Caco-2 (cell line): ENCODE measurements around the gene IGDCC3. TPM values are rescaled to one million over a fixed set of nuclear protein-coding genes. Genes with fewer than 3 reads are reported as not detected.

ENCODE experiments used
- BruUV-seq: library from RNA; stranded (reverse); fragments of 400-500 nt; replicated peaks from 2 replicates; lab custom pipeline; 2021; lab: Mats Ljungman, UMichigan
- CTCF ChIA-PET: fragments of 300-600 bp; sonication (Branson Sonifier 250); formaldehyde crosslinking; loops from one replicate; lab custom pipeline; 2022; ENCODE audit warnings: antibody characterized with exemption; lab: Charles Lee
- POLR2A ChIA-PET: fragments of 300-600 bp; sonication (Branson Sonifier 250); formaldehyde crosslinking; loops from one replicate; lab custom pipeline; 2022; ENCODE audit warnings: antibody characterized with exemption; lab: Charles Lee
- DNase-seq, 2 experiments: peaks; one replicate each; pipeline versions ENCODE4 v3.0.0 to v3.0.0-alpha.2; 2020 to 2022
- H3K27me3 ChIP-seq: replicated peaks from 2 replicates; pipeline ENCODE4 v1.6.0; 2011; ENCODE audit warnings: low read length; ENCODE audit not compliant: control insufficient read depth, insufficient read depth
- H3K36me3 ChIP-seq: 2 replicates; pipeline ENCODE4 v1.5.1; 2011; ENCODE audit warnings: low read length; ENCODE audit not compliant: control insufficient read depth, insufficient read depth
- H3K4me1 ChIP-seq: fragments of 250-450 bp; sonication (Bioruptor Pico); 2 replicates; pipeline ENCODE4 v1.5.1; 2020; ENCODE audit warnings: mild to moderate bottlenecking
- H3K4me3 ChIP-seq: 2 replicates; pipeline ENCODE4 v1.5.1; 2011; ENCODE audit warnings: low read depth, mild to moderate bottlenecking, control low read depth, low read length
- H3K9me3 ChIP-seq: fragments of 250-450 bp; sonication (Bioruptor Pico); 2 replicates; pipeline ENCODE4 v1.5.1; 2020; ENCODE audit warnings: mild to moderate bottlenecking, moderate library complexity
- H3K27ac Mint-ChIP-seq: one replicate; pipeline ENCODE4 v1.8.0; 2022; ENCODE audit warnings: mixed read lengths; ENCODE audit not compliant: unreplicated experiment
- H3K27me3 Mint-ChIP-seq: one replicate; pipeline ENCODE4 v1.8.0; 2022; ENCODE audit warnings: mixed read lengths; ENCODE audit not compliant: insufficient read depth, unreplicated experiment
- H3K36me3 Mint-ChIP-seq: one replicate; pipeline ENCODE4 v1.8.0; 2022; ENCODE audit warnings: mild to moderate bottlenecking, mixed read lengths; ENCODE audit not compliant: insufficient read depth, unreplicated experiment
- H3K4me1 Mint-ChIP-seq: one replicate; pipeline ENCODE4 v1.8.0; 2022; ENCODE audit warnings: low read depth, mixed read lengths; ENCODE audit not compliant: unreplicated experiment
- H3K4me3 Mint-ChIP-seq: one replicate; pipeline ENCODE4 v1.8.0; 2022; ENCODE audit warnings: mild to moderate bottlenecking, moderate library complexity, mixed read lengths; ENCODE audit not compliant: unreplicated experiment
- H3K9me3 Mint-ChIP-seq: one replicate; pipeline ENCODE4 v1.8.0; 2022; ENCODE audit warnings: mixed read lengths; ENCODE audit not compliant: unreplicated experiment
- intact Hi-C: fragments of 100-400 bp; cut with micrococcal nuclease; formaldehyde crosslinking; loops from one replicate; pipeline ENCODE4 v1.10.0; 2022; ENCODE audit not compliant: unreplicated experiment
- total RNA-seq: library from RNA; stranded (reverse); gene quantifications from 2 replicates; pipeline ENCODE4 v1.2.3, GENCODE V29; 2022
- TF ChIP-seq, protein P1 (sequence below), 2 experiments: fragments of 200-600 bp in 1 of 2; IDR thresholded peaks; 1 replicate in 1 of 2; 2 replicates in 1 of 2; pipeline versions ENCODE4 v1.5.1 to v1.8.0; 2011 to 2022; ENCODE audit warnings: antibody characterized with exemption in 1 of 2, control low read depth in 1 of 2, inconsistent platforms in 1 of 2, low read depth in 1 of 2, low read length in 1 of 2, mild to moderate bottlenecking in 1 of 2, moderate library complexity in 1 of 2; ENCODE audit not compliant: insufficient read depth in 1 of 2, severe bottlenecking in 1 of 2, unreplicated experiment in 1 of 2

IGDCC3 gene
- total RNA-seq, 1 experiment from 2014 or later: 51.2 TPM

DNA sequence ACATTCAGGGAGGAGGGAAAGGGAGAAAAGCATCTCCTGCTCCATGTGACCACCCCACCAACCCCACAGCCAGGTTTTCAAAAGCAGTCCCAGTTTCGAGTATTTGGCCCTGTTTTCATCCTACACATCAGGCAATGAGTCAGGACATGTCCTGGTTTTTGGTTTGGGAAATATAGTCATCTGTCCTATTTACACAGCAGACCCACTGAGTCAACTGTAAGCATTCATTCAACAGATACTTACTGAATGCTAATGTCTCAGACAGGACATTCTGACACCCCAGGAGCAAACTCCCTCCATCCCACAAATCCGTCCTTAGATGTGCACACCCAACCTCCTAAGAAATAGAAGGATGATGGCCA, 32.9 kb downstream of the IGDCC3 start:
- Histone ChIP-seq H3K9me3 (no peaks in the 10 kb centered on the region), H3K36me3 (no peaks in the 10 kb centered on the region; the same call in 1 of the 2 replicates), H3K4me3 (no peak overlapping the region), H3K4me1 (peaks cover 9% of the 10 kb centered on the region), H3K27me3 (no peaks in the 10 kb centered on the region)
- BruUV-seq: no TSS peak
- DNase-seq: no peak
- intact Hi-C loops: no loop called here
- ChIA-PET CTCF (no interaction called here), POLR2A (no interaction called here)
- H3K9me3 Mint-ChIP-seq: no peaks in the 10 kb centered on the region
- no peaks in the 10 kb centered on the region for H3K27me3 Mint-ChIP-seq
- H3K36me3 Mint-ChIP-seq: peaks cover 31% of the 10 kb centered on the region
- TF ChIP-seq, protein P1, sequence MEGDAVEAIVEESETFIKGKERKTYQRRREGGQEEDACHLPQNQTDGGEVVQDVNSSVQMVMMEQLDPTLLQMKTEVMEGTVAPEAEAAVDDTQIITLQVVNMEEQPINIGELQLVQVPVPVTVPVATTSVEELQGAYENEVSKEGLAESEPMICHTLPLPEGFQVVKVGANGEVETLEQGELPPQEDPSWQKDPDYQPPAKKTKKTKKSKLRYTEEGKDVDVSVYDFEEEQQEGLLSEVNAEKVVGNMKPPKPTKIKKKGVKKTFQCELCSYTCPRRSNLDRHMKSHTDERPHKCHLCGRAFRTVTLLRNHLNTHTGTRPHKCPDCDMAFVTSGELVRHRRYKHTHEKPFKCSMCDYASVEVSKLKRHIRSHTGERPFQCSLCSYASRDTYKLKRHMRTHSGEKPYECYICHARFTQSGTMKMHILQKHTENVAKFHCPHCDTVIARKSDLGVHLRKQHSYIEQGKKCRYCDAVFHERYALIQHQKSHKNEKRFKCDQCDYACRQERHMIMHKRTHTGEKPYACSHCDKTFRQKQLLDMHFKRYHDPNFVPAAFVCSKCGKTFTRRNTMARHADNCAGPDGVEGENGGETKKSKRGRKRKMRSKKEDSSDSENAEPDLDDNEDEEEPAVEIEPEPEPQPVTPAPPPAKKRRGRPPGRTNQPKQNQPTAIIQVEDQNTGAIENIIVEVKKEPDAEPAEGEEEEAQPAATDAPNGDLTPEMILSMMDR (IDR thresholded peaks at IDR 0.05; ENCODE audit: insufficient read depth in 1 of 2, low read depth in 1 of 2, low read length in 1 of 2, severe bottlenecking in 1 of 2, unreplicated experiment in 1 of 2): no peak
- H3K4me1 Mint-ChIP-seq: peaks cover 25% of the 10 kb centered on the region
- H3K27ac Mint-ChIP-seq: no peak overlapping the region
- H3K4me3 Mint-ChIP-seq: no peak overlapping the region

DNA sequence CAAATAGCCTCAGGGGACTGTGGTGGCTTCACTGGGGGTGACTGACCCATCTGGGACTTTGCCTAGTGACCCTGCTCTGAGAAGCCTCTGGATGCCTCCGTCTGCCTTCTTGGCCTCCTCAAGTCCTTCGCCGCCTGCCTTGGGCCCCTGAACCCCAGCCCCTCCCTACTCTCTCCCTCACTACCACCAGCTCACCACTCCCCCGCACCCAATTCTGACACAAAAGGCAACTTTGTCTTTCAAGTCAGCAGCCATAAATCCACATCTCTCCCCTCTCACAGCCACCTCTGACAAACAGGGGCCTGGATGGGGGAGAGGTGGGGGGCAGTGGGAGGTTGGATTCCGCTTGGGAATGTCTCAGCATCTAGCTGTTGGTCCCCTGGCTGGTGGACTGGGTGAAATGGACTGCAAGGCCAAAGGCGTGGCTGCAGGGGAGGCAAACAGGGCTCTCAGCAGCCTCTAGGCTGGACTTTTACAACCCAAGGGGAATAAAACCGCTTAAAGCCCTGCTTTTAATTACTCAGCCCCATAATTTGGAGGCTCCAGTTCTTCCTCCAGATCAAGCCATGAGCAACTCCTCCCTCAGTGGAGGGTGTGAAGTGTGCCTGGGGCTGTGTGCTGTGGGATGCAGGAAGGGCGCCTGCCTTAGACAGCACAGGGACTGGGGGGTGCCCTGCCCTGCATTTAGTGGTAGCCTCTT, 33.4 kb downstream of the IGDCC3 start:
- Mint-ChIP-seq H3K27ac (no peak overlapping the region), H3K4me1 (peaks cover 30% of the 10 kb centered on the region), H3K9me3 (no peaks in the 10 kb centered on the region), H3K27me3 (no peaks in the 10 kb centered on the region), H3K4me3 (no peak overlapping the region), H3K36me3 (peaks cover 31% of the 10 kb centered on the region)
- no peak for DNase-seq
- H3K36me3 ChIP-seq: no peaks in the 10 kb centered on the region; the same call in 1 of the 2 replicates
- ChIA-PET POLR2A (no interaction called here), CTCF (no interaction called here)
- TF ChIP-seq, protein P1 (IDR thresholded peaks at IDR 0.05; ENCODE audit: insufficient read depth in 1 of 2, low read depth in 1 of 2, low read length in 1 of 2, severe bottlenecking in 1 of 2, unreplicated experiment in 1 of 2): no peak
- H3K27me3 ChIP-seq: no peaks in the 10 kb centered on the region
- no peak overlapping the region for H3K4me3 ChIP-seq
- no peaks in the 10 kb centered on the region for H3K9me3 ChIP-seq
- intact Hi-C loops: no loop called here
- H3K4me1 ChIP-seq: peaks cover 14% of the 10 kb centered on the region
- no TSS peak for BruUV-seq

DNA sequence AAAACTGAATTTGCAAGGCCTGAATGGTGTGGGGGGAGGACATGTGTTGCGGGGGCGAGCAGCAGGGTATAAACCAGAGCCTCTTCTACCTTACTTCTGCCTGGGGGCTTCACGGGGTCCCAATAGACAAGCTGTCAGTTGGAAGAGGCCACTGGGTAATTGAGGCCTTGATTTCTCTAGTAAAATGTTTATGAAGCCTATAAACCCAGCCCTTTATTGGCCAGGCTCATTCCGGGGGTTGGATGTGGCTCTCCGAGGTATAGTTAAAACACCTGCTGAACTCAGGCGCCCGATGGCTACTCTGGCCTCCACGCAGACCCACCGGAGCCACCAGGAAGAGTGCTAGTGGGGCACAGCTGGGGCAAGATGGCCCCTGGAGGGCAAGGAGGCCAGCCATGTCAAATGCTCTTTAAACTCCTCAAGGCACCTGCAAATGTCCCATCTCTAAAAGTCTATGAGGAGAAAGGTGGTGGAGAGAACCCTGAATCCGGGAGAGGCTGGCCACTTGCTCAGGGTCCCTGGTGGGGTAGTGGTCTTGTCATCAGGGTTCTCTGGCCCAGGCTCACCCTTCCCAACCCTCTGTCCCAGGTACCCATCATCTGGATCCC, 34.3 kb downstream of the IGDCC3 start:
- BruUV-seq: no TSS peak
- TF ChIP-seq, protein P1 (IDR thresholded peaks at IDR 0.05; ENCODE audit: insufficient read depth in 1 of 2, low read depth in 1 of 2, low read length in 1 of 2, severe bottlenecking in 1 of 2, unreplicated experiment in 1 of 2): no peak
- Histone ChIP-seq H3K4me1 (peaks cover 16% of the 10 kb centered on the region; the same call in 1 of the 2 replicates), H3K9me3 (no peaks in the 10 kb centered on the region), H3K4me3 (no peak overlapping the region), H3K27me3 (no peaks in the 10 kb centered on the region), H3K36me3 (no peaks in the 10 kb centered on the region; the same call in 1 of the 2 replicates)
- Mint-ChIP-seq H3K27ac (no peak overlapping the region), H3K36me3 (peaks cover 23% of the 10 kb centered on the region), H3K9me3 (no peaks in the 10 kb centered on the region), H3K4me3 (no peak overlapping the region), H3K27me3 (no peaks in the 10 kb centered on the region), H3K4me1 (peaks cover 30% of the 10 kb centered on the region)
- ChIA-PET POLR2A (no interaction called here), CTCF (no interaction called here)
- DNase-seq: no peak
- intact Hi-C loops: no loop called here
